Fibroblast of villous mesenchyme (primary cell): ENCODE measurements around the gene ZGPAT. TPM values are rescaled to one million over a fixed set of nuclear protein-coding genes. Genes with fewer than 3 reads are reported as not detected.
"Not testable (repeated sequence)": the region's sequence is repeated elsewhere in the genome, so short reads cannot be mapped to it uniquely, and the experiment has no call there.

Experiments used
- DNase-seq: peaks from one replicate; pipeline ENCODE4 v3.0.0-alpha.2; 2010; ENCODE audit warnings: low read depth
- H3K4me3 ChIP-seq: 2 replicates; pipeline ENCODE4 v1.5.1; 2011; ENCODE audit warnings: low read depth, mild to moderate bottlenecking, low read length
- total RNA-seq: library from RNA; depleted of rRNA; stranded (reverse); fragments of >200 nt; gene quantifications from 2 replicates; pipeline ENCODE4 v1.2.3, GENCODE V29; 2012
- TF ChIP-seq, protein P1 (sequence below): IDR thresholded peaks from 2 replicates; pipeline ENCODE4 v1.5.1; 2012; ENCODE audit warnings: low read depth, mild to moderate bottlenecking, low read length; ENCODE audit not compliant: insufficient read depth

ZGPAT gene
- total RNA-seq, 1 donor: 19.4 TPM

DNA sequence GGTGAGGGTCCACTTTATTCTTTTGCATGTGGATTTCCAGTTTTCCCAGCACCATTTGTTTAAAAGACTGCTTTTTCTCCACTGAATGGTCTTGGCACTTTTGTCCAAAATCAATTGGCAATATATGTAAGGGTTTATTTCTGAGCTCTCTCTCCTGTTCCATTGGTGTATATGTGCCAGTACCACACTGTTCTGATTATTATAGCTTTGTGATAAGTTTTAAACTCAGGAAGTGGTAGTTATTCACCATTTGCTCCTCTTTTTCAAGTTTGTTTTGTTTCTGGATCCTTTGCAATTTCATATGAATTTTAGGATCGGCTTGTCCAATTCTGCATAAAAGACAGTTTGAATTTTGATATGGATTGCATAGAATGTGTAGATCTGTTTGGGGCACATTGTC is 4.4 kb downstream of the ZGPAT start:
- TF ChIP-seq, protein P1, sequence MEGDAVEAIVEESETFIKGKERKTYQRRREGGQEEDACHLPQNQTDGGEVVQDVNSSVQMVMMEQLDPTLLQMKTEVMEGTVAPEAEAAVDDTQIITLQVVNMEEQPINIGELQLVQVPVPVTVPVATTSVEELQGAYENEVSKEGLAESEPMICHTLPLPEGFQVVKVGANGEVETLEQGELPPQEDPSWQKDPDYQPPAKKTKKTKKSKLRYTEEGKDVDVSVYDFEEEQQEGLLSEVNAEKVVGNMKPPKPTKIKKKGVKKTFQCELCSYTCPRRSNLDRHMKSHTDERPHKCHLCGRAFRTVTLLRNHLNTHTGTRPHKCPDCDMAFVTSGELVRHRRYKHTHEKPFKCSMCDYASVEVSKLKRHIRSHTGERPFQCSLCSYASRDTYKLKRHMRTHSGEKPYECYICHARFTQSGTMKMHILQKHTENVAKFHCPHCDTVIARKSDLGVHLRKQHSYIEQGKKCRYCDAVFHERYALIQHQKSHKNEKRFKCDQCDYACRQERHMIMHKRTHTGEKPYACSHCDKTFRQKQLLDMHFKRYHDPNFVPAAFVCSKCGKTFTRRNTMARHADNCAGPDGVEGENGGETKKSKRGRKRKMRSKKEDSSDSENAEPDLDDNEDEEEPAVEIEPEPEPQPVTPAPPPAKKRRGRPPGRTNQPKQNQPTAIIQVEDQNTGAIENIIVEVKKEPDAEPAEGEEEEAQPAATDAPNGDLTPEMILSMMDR: no peak
- H3K4me3 ChIP-seq: no peak overlapping the region
- DNase-seq: no peak

DNA sequence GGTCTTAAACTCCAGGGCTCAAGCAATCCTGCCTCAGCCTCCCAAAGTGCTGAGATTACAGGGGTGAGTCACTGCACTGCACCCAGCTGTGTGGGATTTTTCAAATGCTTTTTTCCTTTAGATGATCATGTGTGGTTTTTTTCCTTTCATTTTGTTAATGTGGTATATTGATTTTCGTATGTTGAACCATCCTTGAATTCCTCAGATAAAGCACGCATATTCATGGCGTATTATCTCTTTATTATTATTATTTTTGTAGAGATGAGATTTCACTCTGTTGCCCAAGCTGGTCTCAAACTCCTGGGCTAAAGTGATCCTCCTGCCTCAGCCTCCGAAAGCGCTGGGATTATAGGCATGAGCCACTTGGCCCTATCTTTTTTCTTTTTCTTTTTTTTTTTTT is 7.0 kb downstream of the ZGPAT start:
- DNase-seq: no peak
- TF ChIP-seq, protein P1: no peak
- no peak overlapping the region for H3K4me3 ChIP-seq

DNA sequence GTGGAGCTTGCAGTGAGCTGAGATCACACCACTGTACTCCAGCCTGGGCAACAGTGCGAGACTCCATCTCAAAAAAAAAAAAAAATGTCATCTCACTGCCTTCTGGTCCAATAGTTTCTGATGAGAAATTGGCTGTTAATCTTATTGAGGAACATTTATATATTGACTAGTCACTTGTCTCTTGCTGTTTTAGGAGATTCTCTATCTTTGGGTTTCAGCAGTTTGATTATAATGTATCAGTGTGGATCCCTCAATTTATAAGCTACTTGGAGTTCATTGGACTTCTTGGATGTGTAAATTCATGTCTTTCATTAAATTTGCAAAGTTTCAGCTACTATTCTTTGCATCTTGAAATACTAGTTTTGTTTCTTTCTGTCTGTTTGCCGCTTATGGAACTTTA is 11.2 kb downstream of the ZGPAT start:
- no peak overlapping the region for H3K4me3 ChIP-seq
- TF ChIP-seq, protein P1: no peak
- DNase-seq: no peak

DNA sequence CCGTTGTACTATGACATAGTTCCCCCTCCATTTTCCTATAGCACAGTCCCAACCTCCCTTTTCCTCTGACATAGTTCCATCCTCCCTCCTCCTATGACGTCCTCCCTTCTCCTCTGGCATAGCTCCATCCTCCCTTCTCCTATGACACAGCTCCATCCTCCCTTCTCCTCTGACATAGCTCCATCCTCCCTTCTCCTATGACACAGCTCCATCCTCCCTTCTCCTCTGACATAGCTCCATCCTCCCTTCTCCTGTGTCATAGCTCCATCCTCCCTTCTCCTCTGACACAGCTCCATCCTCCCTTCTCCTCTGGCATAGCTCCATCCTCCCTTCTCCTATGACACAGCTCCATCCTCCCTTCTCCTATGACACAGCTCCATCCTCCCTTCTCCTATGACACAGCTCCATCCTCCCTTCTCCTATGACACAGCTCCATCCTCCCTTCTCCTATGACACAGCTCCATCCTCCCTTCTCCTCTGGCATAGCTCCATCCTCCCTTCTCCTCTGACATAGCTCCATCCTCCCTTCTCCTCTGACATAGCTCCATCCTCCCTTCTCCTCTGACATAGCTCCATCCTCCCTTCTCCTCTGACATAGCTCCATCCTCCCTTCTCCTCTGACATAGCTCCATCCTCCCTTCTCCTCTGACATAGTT is 15.3 kb downstream of the ZGPAT start:
- not testable (repeated sequence) for H3K4me3 ChIP-seq, DNase-seq

DNA sequence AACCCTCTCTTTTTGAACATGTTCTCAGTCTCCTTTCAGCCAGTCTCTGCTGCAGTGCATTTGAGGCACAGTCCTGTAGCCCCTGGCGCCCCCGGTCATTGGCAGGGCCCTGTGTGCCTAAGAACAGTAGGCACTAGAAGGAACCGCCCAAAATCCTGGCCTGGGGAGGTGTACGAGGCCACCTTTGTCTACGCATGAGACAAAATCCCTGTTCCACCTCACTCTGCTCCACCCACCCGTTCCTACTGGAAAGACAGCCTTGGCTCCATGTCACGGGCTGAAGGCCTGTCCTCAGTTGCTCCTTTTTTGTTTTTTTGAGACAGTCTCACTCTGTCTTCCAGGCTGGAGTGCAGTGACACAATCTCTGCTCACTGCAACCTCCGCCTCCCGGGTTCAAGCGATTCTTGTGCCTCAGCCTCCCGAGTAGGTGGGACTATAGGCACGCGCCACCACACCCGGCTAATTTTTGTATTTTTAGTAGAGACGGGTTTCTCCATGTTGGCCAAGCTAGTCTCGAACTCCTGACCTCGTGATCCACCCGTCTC is 22.4 kb downstream of the ZGPAT start:
- H3K4me3 ChIP-seq, DNase-seq: not testable (repeated sequence)

DNA sequence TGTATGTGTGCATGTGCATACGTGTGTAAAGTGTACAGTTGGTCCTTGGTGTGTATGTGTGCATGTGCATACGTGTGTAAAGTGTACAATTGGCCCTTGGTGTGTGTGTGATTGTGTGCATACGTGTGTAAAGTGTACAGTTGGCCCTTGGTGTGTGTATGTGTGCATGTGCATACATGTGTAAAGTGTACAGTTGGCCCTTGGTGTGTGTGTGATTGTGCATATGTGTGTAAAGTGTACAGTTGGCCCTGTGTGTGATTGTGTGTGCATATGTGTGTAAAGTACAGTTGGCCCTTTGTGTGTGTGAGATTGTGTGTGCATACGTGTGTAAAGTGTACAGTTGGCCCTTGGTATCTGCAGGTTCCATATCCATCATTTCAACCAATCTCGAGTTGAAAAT is 23.6 kb downstream of the ZGPAT start:
- no peak overlapping the region for H3K4me3 ChIP-seq
- no peak for DNase-seq
- TF ChIP-seq, protein P1: no peak

DNA sequence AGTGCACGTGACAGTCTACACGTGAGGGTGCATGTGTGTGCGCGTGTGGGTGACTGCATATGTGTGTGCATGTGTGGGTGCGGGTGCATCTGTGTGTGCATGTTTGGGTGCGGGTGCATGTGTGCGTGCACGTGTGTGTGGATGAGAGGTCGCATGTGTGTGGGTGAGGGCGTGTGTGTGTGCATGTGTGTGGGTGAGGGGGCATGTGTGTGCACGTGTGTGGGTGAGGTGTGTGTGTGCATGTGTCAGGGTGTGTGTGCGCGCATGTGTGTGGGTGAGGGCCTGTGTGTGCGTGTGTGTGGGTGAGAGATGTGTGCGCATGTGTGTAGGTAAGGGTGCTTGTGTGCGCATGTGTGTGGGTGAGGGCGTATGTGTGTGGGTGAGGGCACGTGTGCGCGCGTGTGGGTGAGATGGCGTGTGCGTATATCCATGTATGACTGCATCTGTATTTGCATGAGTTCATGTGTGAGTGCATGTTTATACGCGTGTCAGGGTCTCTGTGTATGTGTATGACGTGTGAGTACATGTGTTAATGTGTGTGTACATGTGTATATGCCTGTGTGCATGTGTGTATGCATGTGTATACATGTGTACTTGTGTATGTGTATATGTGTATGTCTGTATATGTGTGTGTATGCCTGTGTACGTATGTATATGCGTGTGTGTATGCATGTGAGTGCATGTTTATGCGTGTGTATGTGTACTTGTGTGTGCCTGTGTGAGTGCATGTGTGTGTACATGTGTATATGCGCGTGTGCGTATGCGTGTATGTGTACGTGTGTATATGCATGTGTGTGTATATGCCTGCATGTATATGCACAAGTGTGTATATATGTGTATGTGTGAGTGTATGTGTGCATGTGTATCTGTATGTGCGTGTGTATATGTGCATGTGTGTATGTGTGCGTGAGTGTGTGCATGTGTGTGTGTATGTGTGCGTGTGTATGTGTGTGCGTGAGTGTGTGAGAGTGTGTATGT is 24.6 kb downstream of the ZGPAT start:
- no peak for DNase-seq
- TF ChIP-seq, protein P1: no peak
- H3K4me3 ChIP-seq: no peak overlapping the region
